K562 (cell line): Measurements from ENCODE around the gene MLST8. TPM values are rescaled to one million over a fixed set of nuclear protein-coding genes. Genes with fewer than 3 reads are reported as not detected.
A peak's percentile ranks its signal among the peaks of the same experiment; 100 is the strongest.

Source experiments
- AFF4 ChIP-seq: sonication (generic); formaldehyde crosslinking; IDR thresholded peaks from 2 replicates; pipeline ENCODE4 v1.8.0; 2023; ENCODE audit warnings: mild to moderate bottlenecking, missing genetic modification reagents
- ASH1L ChIP-seq: fragments of 450-650 bp; IDR thresholded peaks from 2 replicates; pipeline ENCODE4 v1.6.1; 2018; ENCODE audit warnings: borderline replicate concordance, mild to moderate bottlenecking, low read depth; ENCODE audit not compliant: partially characterized antibody
- DLX4 ChIP-seq: fragments of 250-450 bp; sonication (Bioruptor Pico); IDR thresholded peaks from 2 replicates; pipeline ENCODE4 v1.6.1; 2021; ENCODE audit warnings: mild to moderate bottlenecking
- E2F1 ChIP-seq: sonication (generic); formaldehyde crosslinking; IDR thresholded peaks from 2 replicates; pipeline ENCODE4 v1.8.1; 2023; ENCODE audit warnings: mild to moderate bottlenecking, missing genetic modification reagents, moderate library complexity
- HOMEZ ChIP-seq: fragments of 250-450 bp; sonication (Bioruptor Pico); IDR thresholded peaks from 2 replicates; pipeline ENCODE4 v1.4.0; 2020; ENCODE audit warnings: mild to moderate bottlenecking, moderate library complexity
- KLF13 ChIP-seq: fragments of 450-650 bp; IDR thresholded peaks from 2 replicates; pipeline ENCODE4 v1.6.1; 2016; ENCODE audit warnings: missing genetic modification characterization, low read depth, mild to moderate bottlenecking, missing compliant biosample characterization, moderate library complexity, borderline replicate concordance
- PATZ1 ChIP-seq: fragments of 250-450 bp; sonication (Bioruptor Pico); IDR thresholded peaks from 2 replicates; pipeline ENCODE4 v1.5.0; 2020; ENCODE audit warnings: mild to moderate bottlenecking, borderline replicate concordance
- RBFOX2 ChIP-seq: fragments of 200-400 bp; formaldehyde crosslinking; IDR thresholded peaks from 2 replicates; pipeline ENCODE4 v1.6.1; 2017; ENCODE audit warnings: low read depth, mild to moderate bottlenecking, low read length, moderate library complexity
- SIX5 ChIP-seq, 2 experiments: IDR thresholded peaks; 2 replicates each; pipeline ENCODE4 v1.6.1; 2011; ENCODE audit warnings: low read length in 2 of 2, borderline replicate concordance in 1 of 2, low read depth in 1 of 2, mild to moderate bottlenecking in 1 of 2, moderate library complexity in 1 of 2; ENCODE audit not compliant: insufficient read depth in 1 of 2
- ZBTB11 ChIP-seq, 3 experiments: fragments of 200-800 bp in 1 of 3; fragments of 250-450 bp in 1 of 3; fragments of 450-650 bp in 1 of 3; sonication (Bioruptor Pico) in 1 of 3; sonication (Bioruptor generic) in 1 of 3; formaldehyde crosslinking in 1 of 3; IDR thresholded peaks; 2 replicates each; pipeline versions ENCODE4 v1.6.1 to v1.8.0; 2016 to 2022; ENCODE audit warnings: mild to moderate bottlenecking in 2 of 3, missing genetic modification characterization in 2 of 3, missing compliant biosample characterization in 1 of 3, moderate library complexity in 1 of 3
- polyA plus RNA-seq, 8 experiments: library from polyadenylated mRNA; depleted of rRNA in 4 of 8; stranded (reverse) in 5 of 8; unstranded in 3 of 8; fragments of >200 nt; fragmentation: Nextera tagmentation in 2 of 8; fragmentation: Illumina TruSeq in 1 of 8; extraction: Ambion mirVana in 2 of 8; extraction: Trizol in 1 of 8; gene quantifications; 2 replicates each; pipeline versions ENCODE4 v1.2.1 to v1.2.3, GENCODE V29; 2011 to 2014; ENCODE audit warnings: inconsistent platforms in 1 of 8, missing spikeins in 1 of 8
- total RNA-seq, 7 experiments: library from RNA; depleted of rRNA in 6 of 7; stranded (reverse); fragments of >200 nt in 6 of 7; fragmentation: Illumina TruSeq in 2 of 7; extraction: Trizol in 2 of 7; gene quantifications; 2 replicates each; pipeline versions ENCODE4 v1.2.1 to v1.2.3, GENCODE V29; 2011 to 2021; ENCODE audit warnings: low replicate concordance in 1 of 7

MLST8 gene
- total and polyA plus RNA-seq, 9 of the 15 experiments (the other 6 are each of a cell fraction or from before 2014, with no cell fraction given): 1.5 to 116 (median 43.3) TPM

GRCh38 chr16:2205104-2205966 lies at the start of gene MLST8 (continued):
- TF ChIP-seq HOMEZ (CRISPR knock-in tag) (no peak), SIX5 (IDR thresholded peaks at IDR 0.05; ENCODE audit: borderline replicate concordance in 1 of 2, insufficient read depth in 1 of 2, low read depth in 1 of 2, low read length in 2 of 2) (peak in 1 of 2 experiments; percentile 55; a peak in 1 of 4 replicates), ASH1L (no peak), RBFOX2 (peak; percentile 85), AFF4 (CRISPR knock-in tag) (peak; percentile 85; the same call in 1 of the 2 replicates), DLX4 (CRISPR knock-in tag) (no peak), PATZ1 (CRISPR knock-in tag) (no peak), E2F1 (CRISPR knock-in tag) (peak; percentile 60; the same call in 1 of the 2 replicates), ZBTB11 (CRISPR knock-in tag; IDR thresholded peaks at IDR 0.05) (peak in 1 of 3 experiments; percentile 36; a peak in 1 of 6 replicates), KLF13 (0 out of 2 replicates have a peak, but pooled peaks have one; percentile 33)
